IMR-90 (cell line): ENCODE measurements around the gene PMPCA. TPM values are rescaled to one million over a fixed set of nuclear protein-coding genes. Genes with fewer than 3 reads are reported as not detected.
A peak's percentile ranks its signal among the peaks of the same experiment; 100 is the strongest.

Experiments used
- ATAC-seq: fragments of 200-7000 bp; cut with Tn5 transposase; 2 replicates; pipeline ENCODE4 v1.9.1; 2020; ENCODE audit warnings: low read depth, mild to moderate bottlenecking, moderate library complexity
- BruUV-seq: library from RNA; stranded (reverse); fragments of 400-500 nt; replicated peaks from 2 replicates; lab custom pipeline; 2021; lab: Mats Ljungman, UMichigan
- CTCF ChIA-PET: fragments of 300-600 bp; formaldehyde crosslinking; extraction: SDS; loops from one replicate; lab custom pipeline; 2021; ENCODE audit warnings: antibody characterized with exemption; lab: Yijun Ruan, JAX
- POLR2A ChIA-PET: fragments of 300-600 bp; sonication (Branson Sonifier 250); formaldehyde crosslinking; loops from one replicate; lab custom pipeline; 2022; ENCODE audit warnings: antibody characterized with exemption; ENCODE audit not compliant: unreplicated experiment; lab: Charles Lee
- DNase-seq: peaks from one replicate; pipeline ENCODE4 v3.0.0; 2013
- H2AFZ ChIP-seq: replicated peaks from 2 replicates; pipeline ENCODE3; 2013; ENCODE audit warnings: low read length, mild to moderate bottlenecking; ENCODE audit not compliant: poor library complexity
- H2AK5ac ChIP-seq: 2 replicates; pipeline ENCODE4 v1.6.1; 2013; ENCODE audit warnings: low read depth, low read length, inconsistent platforms
- H2AK9ac ChIP-seq: replicated peaks from 2 replicates; pipeline ENCODE3; 2013; ENCODE audit warnings: mild to moderate bottlenecking, low read depth, low read length, moderate library complexity; ENCODE audit not compliant: poor library complexity
- H2BK120ac ChIP-seq: 2 replicates; pipeline ENCODE4 v1.6.1; 2013; ENCODE audit warnings: low read depth, low read length, inconsistent platforms
- H2BK15ac ChIP-seq: 3 replicates; pipeline ENCODE4 v1.6.1; 2013; ENCODE audit warnings: low read depth, low read length, inconsistent platforms
- H2BK20ac ChIP-seq: 2 replicates; pipeline ENCODE4 v1.6.1; 2013; ENCODE audit warnings: low read depth, mild to moderate bottlenecking, inconsistent platforms, low read length, moderate library complexity
- H2BK5ac ChIP-seq: 2 replicates; pipeline ENCODE4 v1.6.1; 2013; ENCODE audit warnings: mild to moderate bottlenecking, low read depth, low read length, inconsistent platforms; ENCODE audit not compliant: poor library complexity, severe bottlenecking
- H3K14ac ChIP-seq: replicated peaks from 2 replicates; pipeline ENCODE4 v1.6.1; 2013; ENCODE audit warnings: low read depth, low read length, inconsistent platforms
- H3K18ac ChIP-seq: 2 replicates; pipeline ENCODE4 v1.6.1; 2013; ENCODE audit warnings: low read depth, low read length, control low read depth
- H3K23ac ChIP-seq: 2 replicates; pipeline ENCODE4 v1.6.1; 2013; ENCODE audit warnings: low read depth, low read length, inconsistent platforms
- H3K27ac ChIP-seq: 2 replicates; pipeline ENCODE4 v1.5.1; 2013; ENCODE audit warnings: mild to moderate bottlenecking, control low read depth, low read length; ENCODE audit not compliant: insufficient read depth
- H3K27me3 ChIP-seq: 2 replicates; pipeline ENCODE4 v1.6.1; 2013; ENCODE audit warnings: low read length; ENCODE audit not compliant: control insufficient read depth, insufficient read depth
- H3K36me3 ChIP-seq: 2 replicates; pipeline ENCODE4 v1.6.1; 2013; ENCODE audit warnings: low read length, mixed read lengths; ENCODE audit not compliant: control insufficient read depth, insufficient read depth
- H3K4ac ChIP-seq: 2 replicates; pipeline ENCODE4 v1.6.1; 2013; ENCODE audit warnings: low read depth, low read length, inconsistent platforms
- H3K4me1 ChIP-seq: 2 replicates; pipeline ENCODE4 v1.6.1; 2013; ENCODE audit warnings: low read length, mixed read lengths; ENCODE audit not compliant: control insufficient read depth, insufficient read depth
- H3K4me2 ChIP-seq: 2 replicates; pipeline ENCODE4 v1.6.1; 2013; ENCODE audit warnings: low read depth, mild to moderate bottlenecking, control low read depth, low read length, moderate library complexity
- H3K4me3 ChIP-seq: 2 replicates; pipeline ENCODE4 v1.5.1; 2013; ENCODE audit warnings: low read depth, mild to moderate bottlenecking, control low read depth, low read length, moderate library complexity; ENCODE audit not compliant: insufficient read depth
- H3K56ac ChIP-seq: 2 replicates; pipeline ENCODE4 v1.6.1; 2013; ENCODE audit warnings: low read length, inconsistent platforms; ENCODE audit not compliant: insufficient read depth; ENCODE audit errors: extremely low read depth
- H3K79me1 ChIP-seq, 2 experiments: 2 replicates each; pipeline ENCODE4 v1.6.1; 2013; ENCODE audit warnings: low read length in 2 of 2, inconsistent platforms in 1 of 2, low read depth in 1 of 2
- H3K9ac ChIP-seq: 2 replicates; pipeline ENCODE4 v1.6.1; 2013; ENCODE audit warnings: low read depth, low read length, control low read depth
- H3K9me1 ChIP-seq: 2 replicates; pipeline ENCODE4 v1.6.1; 2013; ENCODE audit warnings: low read length, inconsistent platforms; ENCODE audit not compliant: insufficient read depth
- H3K9me3 ChIP-seq: 2 replicates; pipeline ENCODE4 v1.6.1; 2013; ENCODE audit warnings: low read length; ENCODE audit not compliant: control insufficient read depth, insufficient read depth
- H4K20me1 ChIP-seq: 2 replicates; pipeline ENCODE4 v1.6.1; 2013; ENCODE audit warnings: low read length, inconsistent platforms; ENCODE audit not compliant: insufficient read depth
- H4K5ac ChIP-seq: 2 replicates; pipeline ENCODE4 v1.6.1; 2013; ENCODE audit warnings: mild to moderate bottlenecking, low read depth, low read length, control low read depth
- H4K8ac ChIP-seq, 2 experiments: 2 replicates each; pipeline ENCODE4 v1.6.1; 2013; ENCODE audit warnings: low read depth in 2 of 2, low read length in 2 of 2, control low read depth in 1 of 2, inconsistent platforms in 1 of 2
- H4K91ac ChIP-seq: 2 replicates; pipeline ENCODE4 v1.6.1; 2013; ENCODE audit warnings: low read depth, low read length, inconsistent platforms; ENCODE audit not compliant: insufficient read depth
- CEBPB ChIP-seq: IDR thresholded peaks from 2 replicates; pipeline ENCODE4 v1.6.1; 2012; ENCODE audit warnings: low read depth, low read length, improper control_type of control experiment
- CHD1 ChIP-seq: IDR thresholded peaks from 2 replicates; pipeline ENCODE4 v1.6.1; 2012; ENCODE audit warnings: low read depth, low read length, improper control_type of control experiment
- CTCF ChIP-seq: conservative IDR thresholded peaks from 2 replicates; pipeline ENCODE4 v1.5.1; 2012; ENCODE audit warnings: mild to moderate bottlenecking, low read depth, low read length, improper control_type of control experiment
- FOS ChIP-seq: fragments of 150-350 bp; IDR thresholded peaks from 2 replicates; pipeline ENCODE4 v1.6.1; 2016; ENCODE audit warnings: low read depth, low read length
- MAFK ChIP-seq: IDR thresholded peaks from 2 replicates; pipeline ENCODE4 v1.6.1; 2012; ENCODE audit warnings: low read depth, low read length, improper control_type of control experiment
- MAZ ChIP-seq: IDR thresholded peaks from 2 replicates; pipeline ENCODE4 v1.6.1; 2012; ENCODE audit warnings: low read depth, mild to moderate bottlenecking, low read length, improper control_type of control experiment, moderate library complexity, borderline replicate concordance
- MXI1 ChIP-seq: IDR thresholded peaks from 2 replicates; pipeline ENCODE4 v1.6.1; 2012; ENCODE audit warnings: low read depth, mild to moderate bottlenecking, low read length, moderate library complexity, borderline replicate concordance
- NFE2L2 ChIP-seq: fragments of 150-350 bp; IDR thresholded peaks from 2 replicates; pipeline ENCODE4 v1.6.1; 2016; ENCODE audit warnings: low read depth, mild to moderate bottlenecking, low read length
- POLR2A ChIP-seq: IDR thresholded peaks from 2 replicates; pipeline ENCODE4 v1.6.1; 2012; ENCODE audit warnings: mild to moderate bottlenecking, low read depth, low read length
- RAD21 ChIP-seq: IDR thresholded peaks from 2 replicates; pipeline ENCODE4 v1.6.1; 2012; ENCODE audit warnings: low read length, improper control_type of control experiment
- RCOR1 ChIP-seq: IDR thresholded peaks from 2 replicates; pipeline ENCODE4 v1.6.1; 2012; ENCODE audit warnings: mild to moderate bottlenecking, low read length, improper control_type of control experiment; ENCODE audit not compliant: insufficient replicate concordance
- RFX5 ChIP-seq: IDR thresholded peaks from 2 replicates; pipeline ENCODE4 v1.8.0; 2012; ENCODE audit warnings: low read depth, mild to moderate bottlenecking, low read length, moderate library complexity
- SMC3 ChIP-seq: fragments of 150-350 bp; IDR thresholded peaks from 2 replicates; pipeline ENCODE4 v1.6.1; 2016; ENCODE audit warnings: low read depth, mild to moderate bottlenecking, antibody characterized with exemption, low read length, moderate library complexity
- WGBS, 2 experiments: methylation state at CpG; one replicate each; pipeline versions ENCODE4 v1.1.5 to v1.1.7; 2013; ENCODE audit warnings: missing lambda C conversion rate in 2 of 2; ENCODE audit not compliant: insufficient read length in 1 of 2; ENCODE audit errors: extremely low coverage in 2 of 2; 5-methylcytosine and 5-hydroxymethylcytosine counted together
- dilution Hi-C: fragments of 300-500 bp; cut with HindIII; formaldehyde crosslinking; loops from one replicate; pipeline ENCODE4 v1.14.3; 2018; ENCODE audit warnings: low sequenced_read_pairs; ENCODE audit not compliant: unreplicated experiment
- in situ Hi-C: fragments of 300-500 bp; cut with MboI; formaldehyde crosslinking; loops from 3 replicates; pipeline ENCODE4 v1.14.3; 2019; ENCODE audit warnings: low sequenced_read_pairs, inconsistent platforms, mixed read lengths
- intact Hi-C: fragments of 100-400 bp; cut with micrococcal nuclease; formaldehyde crosslinking; loops from 2 replicates; pipeline ENCODE4 v1.10.0; 2022
- polyA plus RNA-seq, 3 experiments: library from polyadenylated mRNA; depleted of rRNA; stranded (reverse); fragments of >200 nt; gene quantifications; 2 replicates each; pipeline ENCODE4 v1.2.3, GENCODE V29; 2012; ENCODE audit warnings: low replicate concordance in 1 of 3
- total RNA-seq: library from RNA; depleted of rRNA; stranded (reverse); fragments of >200 nt; gene quantifications from 2 replicates; pipeline ENCODE4 v1.2.3, GENCODE V29; 2012
- TF ChIP-seq, protein P1 (sequence below): fragments of 150-350 bp; IDR thresholded peaks from 2 replicates; pipeline ENCODE4 v1.6.1; 2017; ENCODE audit warnings: mild to moderate bottlenecking, antibody characterized with exemption, low read length, low read depth
- TF ChIP-seq, protein P2 (sequence below): fragments of 150-350 bp; IDR thresholded peaks from 2 replicates; pipeline ENCODE4 v1.6.1; 2016; ENCODE audit warnings: low read depth, mild to moderate bottlenecking, low read length, moderate library complexity, borderline replicate concordance

PMPCA gene
- total and polyA plus RNA-seq, 2 of the 4 experiments (the other 2 are of a cell fraction): 62.6 to 95.8 TPM

GRCh38 chr9:136395020-136395340 is 15.5 kb upstream of the PMPCA start:
- H3K23ac ChIP-seq: no peak overlapping the region
- H3K4ac ChIP-seq: no peak overlapping the region
- intact Hi-C loops: no loop called here
- ATAC-seq (no peak), DNase-seq (no peak)
- in situ Hi-C loops: no loop called here
- peaks cover 62% of the 10 kb centered on the region for H3K36me3 ChIP-seq
- no peak overlapping the region for H3K4me3 ChIP-seq
- peaks cover 6% of the 10 kb centered on the region for H3K4me1 ChIP-seq
- no peak overlapping the region for H2BK5ac ChIP-seq
- WGBS, 2 experiments: 90% methylated on average over 6 of the region's 13 CpGs; no CpG with 5 or more reads in 1 of the 2 experiments
- no peak for TF ChIP-seq RAD21
- no peak for TF ChIP-seq RFX5
- TF ChIP-seq CHD1: no peak
- no peak for TF ChIP-seq POLR2A
- no peak for TF ChIP-seq RCOR1
- no peak for TF ChIP-seq MAZ
- no peak for TF ChIP-seq FOS
- TF ChIP-seq CEBPB: no peak
- TF ChIP-seq, protein P1, sequence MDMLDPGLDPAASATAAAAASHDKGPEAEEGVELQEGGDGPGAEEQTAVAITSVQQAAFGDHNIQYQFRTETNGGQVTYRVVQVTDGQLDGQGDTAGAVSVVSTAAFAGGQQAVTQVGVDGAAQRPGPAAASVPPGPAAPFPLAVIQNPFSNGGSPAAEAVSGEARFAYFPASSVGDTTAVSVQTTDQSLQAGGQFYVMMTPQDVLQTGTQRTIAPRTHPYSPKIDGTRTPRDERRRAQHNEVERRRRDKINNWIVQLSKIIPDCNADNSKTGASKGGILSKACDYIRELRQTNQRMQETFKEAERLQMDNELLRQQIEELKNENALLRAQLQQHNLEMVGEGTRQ: no peak
- no peak for TF ChIP-seq MXI1
- no peak for TF ChIP-seq SMC3
- TF ChIP-seq CTCF: no peak
- TF ChIP-seq NFE2L2: no peak
- TF ChIP-seq, protein P2, sequence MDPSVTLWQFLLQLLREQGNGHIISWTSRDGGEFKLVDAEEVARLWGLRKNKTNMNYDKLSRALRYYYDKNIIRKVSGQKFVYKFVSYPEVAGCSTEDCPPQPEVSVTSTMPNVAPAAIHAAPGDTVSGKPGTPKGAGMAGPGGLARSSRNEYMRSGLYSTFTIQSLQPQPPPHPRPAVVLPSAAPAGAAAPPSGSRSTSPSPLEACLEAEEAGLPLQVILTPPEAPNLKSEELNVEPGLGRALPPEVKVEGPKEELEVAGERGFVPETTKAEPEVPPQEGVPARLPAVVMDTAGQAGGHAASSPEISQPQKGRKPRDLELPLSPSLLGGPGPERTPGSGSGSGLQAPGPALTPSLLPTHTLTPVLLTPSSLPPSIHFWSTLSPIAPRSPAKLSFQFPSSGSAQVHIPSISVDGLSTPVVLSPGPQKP: no peak
- no peak for TF ChIP-seq MAFK
- ChIA-PET POLR2A (no interaction called here), CTCF (no interaction called here)
- H2BK20ac ChIP-seq: no peak overlapping the region
- H4K91ac ChIP-seq: no peak overlapping the region
- H3K27ac ChIP-seq: no peak overlapping the region
- no peak overlapping the region for H2BK15ac ChIP-seq
- H3K79me1 ChIP-seq: peaks cover 20 to 37% of the 10 kb centered on the region in 2 experiments
- peaks cover 16% of the 10 kb centered on the region for H4K20me1 ChIP-seq
- H2AK5ac ChIP-seq: no peak overlapping the region
- no peak overlapping the region for H4K8ac ChIP-seq
- H3K4me2 ChIP-seq: no peak overlapping the region
- H3K27me3 ChIP-seq: no peaks in the 10 kb centered on the region
- no peak overlapping the region for H2BK120ac ChIP-seq
- dilution Hi-C loops: no loop called here
- no peak overlapping the region for H3K18ac ChIP-seq
- no peaks in the 10 kb centered on the region for H3K9me1 ChIP-seq
- BruUV-seq: no TSS peak
- H3K9me3 ChIP-seq: no peaks in the 10 kb centered on the region
- H2AFZ ChIP-seq: no peak overlapping the region
- H3K56ac ChIP-seq: no peak overlapping the region
- no peak overlapping the region for H3K14ac ChIP-seq
- H3K9ac ChIP-seq: no peak overlapping the region
- no peak overlapping the region for H4K5ac ChIP-seq
- H2AK9ac ChIP-seq: peak overlapping the region; percentile 16
